ENCODE results near the gene THSD4.

GRCh38 chr15:71495398-71495780 lies 380.1 kb downstream of the THSD4 start:
- no peak for TF ChIP-seq CTCF (IDR thresholded peaks at IDR 0.05; ENCODE audit: poor library complexity, severe bottlenecking)
- no peak for TF ChIP-seq EP300 (conservative IDR thresholded peaks at IDR 0.05; ENCODE audit: poor library complexity, severe bottlenecking)
- no peak for TF ChIP-seq EZH2 (IDR thresholded peaks at IDR 0.05; ENCODE audit: borderline replicate concordance, insufficient read depth, low read length, poor library complexity, severe bottlenecking)
- no peak for TF ChIP-seq POLR2AphosphoS5 (IDR thresholded peaks at IDR 0.05)
- no peak for TF ChIP-seq MXI1 (conservative IDR thresholded peaks at IDR 0.05; ENCODE audit: poor library complexity, severe bottlenecking)
- no peak for TF ChIP-seq RAD21 (conservative IDR thresholded peaks at IDR 0.05)

Data from neural cell (in vitro differentiated cells).